Measurements from ENCODE around the gene LAMTOR3.

Gene LAMTOR3

DNA sequence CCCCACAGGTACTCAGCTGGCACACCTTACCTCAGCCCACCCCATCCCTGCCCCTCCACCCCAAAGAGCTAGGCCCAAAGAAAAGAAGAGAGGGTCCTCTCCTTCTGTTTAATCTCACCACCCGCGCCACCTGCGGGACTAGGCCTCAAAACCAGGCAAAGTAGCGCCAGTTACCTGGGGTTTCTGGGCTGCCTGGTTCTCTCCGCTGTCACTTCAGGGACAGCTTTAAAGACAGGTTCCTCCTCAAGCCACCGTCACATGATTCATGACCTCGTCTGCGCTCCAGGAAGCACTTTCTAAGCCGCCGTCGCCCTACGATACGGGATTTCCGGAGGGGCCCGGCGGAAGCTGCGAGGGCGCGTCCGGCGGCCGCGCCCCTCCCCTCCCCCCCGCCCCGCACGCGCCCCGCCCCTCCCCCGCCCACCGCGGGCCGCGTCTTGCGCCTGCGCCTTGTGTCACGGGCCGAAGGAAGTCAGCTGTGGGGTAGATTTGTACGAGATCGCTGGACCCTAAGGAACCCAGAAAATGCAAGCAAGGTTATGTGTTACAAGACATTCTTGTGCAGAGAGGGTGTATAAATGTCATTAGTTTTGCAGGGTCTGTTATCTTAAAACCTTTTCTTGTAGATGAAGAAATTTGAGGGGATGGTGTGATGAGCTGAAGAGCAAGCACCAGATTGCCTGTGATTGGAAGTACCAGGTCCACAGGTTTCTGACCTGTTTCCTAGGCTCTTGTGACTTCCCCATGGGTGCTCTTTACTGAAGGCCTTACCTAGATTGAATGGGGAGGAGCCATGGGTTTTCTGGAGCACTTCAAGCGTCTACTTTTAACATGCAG lies at the start of gene LAMTOR3:
Gene LAMTOR3 (minus strand): TSS at position 267 of the 837 bp plus-strand sequence. CDS start 464 bp downstream, outside the sequence.
- H3K4me3 ChIP-seq (ENCODE audit: low read depth, low read length) = peak within 1 kb of the TSS; percentile 63
- TF ChIP-seq, protein P1, sequence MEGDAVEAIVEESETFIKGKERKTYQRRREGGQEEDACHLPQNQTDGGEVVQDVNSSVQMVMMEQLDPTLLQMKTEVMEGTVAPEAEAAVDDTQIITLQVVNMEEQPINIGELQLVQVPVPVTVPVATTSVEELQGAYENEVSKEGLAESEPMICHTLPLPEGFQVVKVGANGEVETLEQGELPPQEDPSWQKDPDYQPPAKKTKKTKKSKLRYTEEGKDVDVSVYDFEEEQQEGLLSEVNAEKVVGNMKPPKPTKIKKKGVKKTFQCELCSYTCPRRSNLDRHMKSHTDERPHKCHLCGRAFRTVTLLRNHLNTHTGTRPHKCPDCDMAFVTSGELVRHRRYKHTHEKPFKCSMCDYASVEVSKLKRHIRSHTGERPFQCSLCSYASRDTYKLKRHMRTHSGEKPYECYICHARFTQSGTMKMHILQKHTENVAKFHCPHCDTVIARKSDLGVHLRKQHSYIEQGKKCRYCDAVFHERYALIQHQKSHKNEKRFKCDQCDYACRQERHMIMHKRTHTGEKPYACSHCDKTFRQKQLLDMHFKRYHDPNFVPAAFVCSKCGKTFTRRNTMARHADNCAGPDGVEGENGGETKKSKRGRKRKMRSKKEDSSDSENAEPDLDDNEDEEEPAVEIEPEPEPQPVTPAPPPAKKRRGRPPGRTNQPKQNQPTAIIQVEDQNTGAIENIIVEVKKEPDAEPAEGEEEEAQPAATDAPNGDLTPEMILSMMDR (IDR thresholded peaks at IDR 0.05; ENCODE audit: borderline replicate concordance, insufficient read depth, low read depth, low read length) = no peak

DNA sequence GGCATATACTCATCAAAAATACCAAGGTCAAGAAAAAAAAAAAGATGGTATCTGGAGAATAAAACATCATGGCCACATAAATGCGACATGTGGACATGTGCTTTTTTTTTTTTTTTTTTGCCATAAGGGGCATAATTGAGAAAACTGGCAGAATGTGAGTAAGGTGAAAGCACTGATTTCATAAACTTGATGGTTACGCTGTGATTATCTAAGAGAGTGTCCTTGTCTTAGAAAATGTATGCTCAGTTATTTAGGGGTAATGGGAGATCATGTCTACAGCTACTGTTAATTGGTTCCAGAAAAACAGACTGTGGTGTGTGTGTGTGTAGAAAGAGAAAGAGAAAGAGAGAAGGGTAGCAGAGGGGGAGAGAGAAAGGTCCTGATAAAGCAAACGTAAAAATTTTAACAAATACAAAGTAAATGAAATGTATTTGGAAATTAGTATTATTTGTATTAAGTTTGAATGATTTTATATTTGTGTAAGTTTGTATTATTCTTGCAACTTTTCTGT lies 44.1 kb upstream of the LAMTOR3 start:
- TF ChIP-seq, protein P1 (IDR thresholded peaks at IDR 0.05; ENCODE audit: borderline replicate concordance, insufficient read depth, low read depth, low read length) = no peak
- no peak overlapping the region for H3K4me3 ChIP-seq (ENCODE audit: low read depth, low read length)

GRCh38 chr4:99934891-99935290 lies 40.7 kb upstream of the LAMTOR3 start:
- H3K4me3 ChIP-seq (ENCODE audit: low read depth, low read length) = no peak overlapping the region
- TF ChIP-seq, protein P1 (IDR thresholded peaks at IDR 0.05; ENCODE audit: borderline replicate concordance, insufficient read depth, low read depth, low read length) = no peak

GRCh38 chr4:99927566-99927965 lies 33.3 kb upstream of the LAMTOR3 start:
- no peak overlapping the region for H3K4me3 ChIP-seq (ENCODE audit: low read depth, low read length)
- TF ChIP-seq, protein P1 (IDR thresholded peaks at IDR 0.05; ENCODE audit: borderline replicate concordance, insufficient read depth, low read depth, low read length) = no peak

DNA sequence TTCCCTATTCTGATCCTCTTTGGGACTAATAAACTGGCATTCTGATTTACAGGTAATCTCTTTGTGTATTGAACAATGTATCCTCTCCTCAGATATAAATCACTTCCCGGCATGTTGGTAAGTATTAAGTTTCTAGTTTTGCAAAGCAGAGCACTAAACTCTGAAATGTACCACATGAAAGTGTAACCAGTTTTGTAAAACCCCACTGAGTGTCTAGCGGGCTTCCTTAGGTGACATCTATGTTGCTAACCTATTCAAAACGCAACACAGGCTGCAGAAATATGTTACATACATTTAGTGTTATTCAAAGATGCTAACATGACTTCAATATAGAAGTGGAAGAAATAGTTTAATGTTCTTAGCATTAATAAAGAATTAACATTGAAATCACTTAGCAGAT lies 26.9 kb upstream of the LAMTOR3 start:
- TF ChIP-seq, protein P1 (IDR thresholded peaks at IDR 0.05; ENCODE audit: borderline replicate concordance, insufficient read depth, low read depth, low read length) = no peak
- H3K4me3 ChIP-seq (ENCODE audit: low read depth, low read length) = no peak overlapping the region

DNA sequence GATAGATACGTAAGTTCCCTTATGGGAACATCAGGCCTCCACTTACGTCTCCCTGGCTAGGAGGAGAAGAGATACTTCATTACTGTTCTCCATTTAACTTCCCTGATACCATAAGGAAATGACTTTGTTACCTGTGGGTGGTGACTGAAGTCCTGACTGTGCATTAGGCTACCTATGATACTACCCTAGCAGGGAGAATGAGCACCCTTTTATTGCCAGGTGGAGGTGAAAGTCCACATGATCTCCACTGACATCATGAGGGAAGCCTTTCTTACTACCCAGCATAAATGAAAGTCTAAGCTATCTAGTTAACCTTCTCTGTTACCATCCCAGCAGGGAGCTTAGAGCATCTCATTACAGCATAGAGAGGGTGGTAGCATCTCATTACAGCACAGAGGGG lies 24.4 kb upstream of the LAMTOR3 start:
- H3K4me3 ChIP-seq (ENCODE audit: low read depth, low read length) = no peak overlapping the region
- TF ChIP-seq, protein P1 (IDR thresholded peaks at IDR 0.05; ENCODE audit: borderline replicate concordance, insufficient read depth, low read depth, low read length) = no peak

DNA sequence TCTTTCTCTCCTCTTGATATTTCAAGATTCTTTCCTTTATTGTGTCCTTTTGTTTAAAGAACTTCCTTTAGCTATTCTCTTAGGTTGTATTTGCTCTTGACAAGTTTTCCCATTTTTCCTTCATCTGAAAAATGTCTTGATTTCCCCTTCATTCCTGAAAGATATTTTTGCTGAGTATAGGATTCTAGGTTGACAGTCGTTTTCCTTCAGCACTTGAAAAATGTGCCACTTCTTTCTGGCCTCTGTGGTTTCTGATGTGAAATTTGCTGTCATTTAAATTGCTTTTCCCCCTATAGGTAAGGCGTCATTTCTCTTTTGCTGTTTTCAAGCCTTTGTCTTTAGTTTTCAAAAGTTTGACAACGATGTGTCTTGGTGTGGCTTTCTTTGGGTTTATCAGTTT lies 23.3 kb upstream of the LAMTOR3 start:
- TF ChIP-seq, protein P1 (IDR thresholded peaks at IDR 0.05; ENCODE audit: borderline replicate concordance, insufficient read depth, low read depth, low read length) = no peak
- H3K4me3 ChIP-seq (ENCODE audit: low read depth, low read length) = no peak overlapping the region
